ENCODE measurements around the gene CDC73. TPM values are rescaled to one million over a fixed set of nuclear protein-coding genes. Genes with fewer than 3 reads are reported as not detected.
"Not testable (repeated sequence)": the region's sequence is repeated elsewhere in the genome, so short reads cannot be mapped to it uniquely, and the experiment has no call there.

Gene CDC73
- total RNA-seq, 1 donor, result 33.4 TPM

GRCh38 chr1:193213998-193214397 is 92.2 kb downstream of the CDC73 start:
- DNase-seq (ENCODE audit: low read depth), result no peak
- no peak overlapping the region for H3K4me3 ChIP-seq (ENCODE audit: low read depth, low read length)
- no peak for TF ChIP-seq CTCF (IDR thresholded peaks at IDR 0.05; ENCODE audit: insufficient read depth, low read length)

GRCh38 chr1:193216920-193217319 is 95.1 kb downstream of the CDC73 start:
- H3K4me3 ChIP-seq (ENCODE audit: low read depth, low read length), result no peak overlapping the region
- TF ChIP-seq CTCF (IDR thresholded peaks at IDR 0.05; ENCODE audit: insufficient read depth, low read length), result no peak
- no peak for DNase-seq (ENCODE audit: low read depth)

GRCh38 chr1:193219391-193219790 is 97.6 kb downstream of the CDC73 start:
- TF ChIP-seq CTCF (IDR thresholded peaks at IDR 0.05; ENCODE audit: insufficient read depth, low read length), result no peak
- H3K4me3 ChIP-seq (ENCODE audit: low read depth, low read length), result no peak overlapping the region
- no peak for DNase-seq (ENCODE audit: low read depth)

- TF ChIP-seq CTCF (IDR thresholded peaks at IDR 0.05; ENCODE audit: insufficient read depth, low read length), result no peak
- no peak overlapping the region for H3K4me3 ChIP-seq (ENCODE audit: low read depth, low read length)
- DNase-seq (ENCODE audit: low read depth), result no peak
Measured at GRCh38 chr1:193221651-193222050, 99.8 kb downstream of the CDC73 start.

- no peak for TF ChIP-seq CTCF (IDR thresholded peaks at IDR 0.05; ENCODE audit: insufficient read depth, low read length)
- H3K4me3 ChIP-seq (ENCODE audit: low read depth, low read length), result no peak overlapping the region
- DNase-seq (ENCODE audit: low read depth), result no peak
Measured at GRCh38 chr1:193222056-193222615, 100.3 kb downstream of the CDC73 start.

GRCh38 chr1:193229136-193229535 is 107.3 kb downstream of the CDC73 start:
- no peak for DNase-seq (ENCODE audit: low read depth)
- TF ChIP-seq CTCF (IDR thresholded peaks at IDR 0.05; ENCODE audit: insufficient read depth, low read length), result no peak

GRCh38 chr1:193231146-193231545 is 109.3 kb downstream of the CDC73 start:
- DNase-seq (ENCODE audit: low read depth); H3K4me3 ChIP-seq (ENCODE audit: low read depth, low read length): not testable (repeated sequence)

More at GRCh38 chr1:193229136-193229535, 107.3 kb downstream of the CDC73 start:
- no peak overlapping the region for H3K4me3 ChIP-seq (ENCODE audit: low read depth, low read length)
